A673 (cell line): ENCODE results near the gene CTIF.

Experiments used
- CTCF ChIP-seq: fragments of 300-800, 200-600 bp; sonication (generic); conservative IDR thresholded peaks from 2 replicates; pipeline ENCODE4 v1.5.1; 2017; ENCODE audit warnings: low read depth, mild to moderate bottlenecking, antibody characterized with exemption, low read length, moderate library complexity, mixed read lengths
- EZH2 ChIP-seq: fragments of 200-600 bp; sonication (generic); IDR thresholded peaks from 2 replicates; pipeline ENCODE4 v1.6.1; 2017; ENCODE audit warnings: borderline replicate concordance, low read depth, mild to moderate bottlenecking, mixed read lengths, antibody characterized with exemption, low read length; ENCODE audit not compliant: poor library complexity, severe bottlenecking

DNA sequence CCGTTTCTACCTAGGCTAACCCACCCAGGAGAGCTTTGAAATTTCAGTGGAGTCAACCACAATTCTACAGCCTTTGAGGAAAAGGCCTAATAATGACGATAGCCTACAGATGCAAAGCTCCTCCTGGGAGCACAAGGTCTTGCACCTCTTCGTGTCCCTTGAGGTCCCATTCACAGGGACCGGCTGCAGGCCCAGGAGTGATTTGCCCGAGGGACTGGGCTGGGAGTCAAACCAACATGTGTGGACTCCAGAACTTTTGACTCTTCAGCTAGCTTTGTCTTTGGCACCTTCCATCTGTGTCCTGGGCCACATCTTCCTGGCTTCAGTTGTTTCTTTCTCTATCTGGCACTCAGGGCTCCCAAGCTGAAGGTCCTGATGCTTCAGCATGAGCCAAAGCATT lies 335.4 kb downstream of the CTIF start:
- no peak for TF ChIP-seq CTCF
- TF ChIP-seq EZH2 = no peak
